ENCODE measurements around the gene IL1F10. TPM values are rescaled to one million over a fixed set of nuclear protein-coding genes. Genes with fewer than 3 reads are reported as not detected.

The IL1F10 gene
- total and polyA plus RNA-seq, 5 donors from 2014 or later: not detected

DNA sequence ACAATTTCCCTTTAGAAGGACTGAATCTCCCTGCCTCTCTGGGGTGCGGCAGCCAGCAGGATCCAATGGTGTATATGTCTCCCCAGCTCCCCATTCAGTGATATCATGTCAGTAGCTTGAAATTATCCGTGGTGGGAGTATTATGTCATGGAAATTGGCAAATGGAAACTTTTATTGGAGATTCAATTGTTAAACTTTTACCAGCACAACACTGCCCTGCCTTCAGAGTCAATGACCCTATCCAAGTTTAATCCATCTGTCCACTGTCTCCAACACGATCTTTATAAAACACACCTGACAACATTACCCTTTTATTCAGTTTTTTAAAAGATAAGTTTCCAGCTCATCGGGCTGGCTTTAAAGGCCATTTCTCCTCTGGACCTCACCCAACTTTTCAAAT is 54.6 kb downstream of the IL1F10 start:
- Mint-ChIP-seq H3K27ac (no peak overlapping the region), H3K36me3 (no peaks in the 10 kb centered on the region), H3K27me3 (peaks cover 4% of the 10 kb centered on the region), H3K4me3 (no peak overlapping the region), H3K9me3 (no peaks in the 10 kb centered on the region), H3K4me1 (peaks cover 0 to 14% (median 9%) of the 10 kb centered on the region in 4 donors)
- Histone ChIP-seq H3K4me3 (ENCODE audit: low read depth, low read length) (no peak overlapping the region), H3K27me3 (ENCODE audit: control insufficient read depth, insufficient read depth, low read length) (no peaks in the 10 kb centered on the region), H3K9me3 (ENCODE audit: control insufficient read depth in 2 of 2, low read length in 2 of 2) (no peaks in the 10 kb centered on the region), H3K36me3 (ENCODE audit: control insufficient read depth, insufficient read depth, low read length) (no peaks in the 10 kb centered on the region), H3K27ac (ENCODE audit: insufficient read depth, low read length, poor library complexity, severe bottlenecking) (no peak overlapping the region), H3K4me1 (ENCODE audit: control insufficient read depth, insufficient read depth, low read length, poor library complexity, severe bottlenecking) (no peaks in the 10 kb centered on the region)
- ATAC-seq (ENCODE audit: low read depth in 2 of 2) (no peak), DNase-seq (no peak)

DNA sequence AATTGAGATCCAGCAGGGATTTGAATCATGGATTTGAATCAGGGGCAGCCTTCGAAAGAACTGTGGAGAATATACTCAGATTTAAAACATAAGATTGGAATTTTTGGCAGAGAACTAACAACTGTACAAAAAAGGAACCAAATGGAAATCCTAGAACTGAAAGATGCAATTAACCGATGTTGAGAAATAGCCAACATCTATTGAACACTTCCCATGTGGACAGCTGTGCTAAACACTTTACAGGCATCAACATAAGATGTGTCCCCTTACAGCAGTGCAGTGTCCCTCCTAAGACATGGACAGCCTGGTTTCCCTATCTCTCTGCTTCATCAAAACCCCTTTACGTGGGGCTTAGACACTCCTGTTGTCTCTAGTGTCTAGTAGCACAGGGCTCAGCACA is 56.0 kb downstream of the IL1F10 start:
- Histone ChIP-seq H3K4me3 (ENCODE audit: low read depth, low read length) (no peak overlapping the region), H3K27ac (ENCODE audit: insufficient read depth, low read length, poor library complexity, severe bottlenecking) (no peak overlapping the region)
- no peak for DNase-seq

DNA sequence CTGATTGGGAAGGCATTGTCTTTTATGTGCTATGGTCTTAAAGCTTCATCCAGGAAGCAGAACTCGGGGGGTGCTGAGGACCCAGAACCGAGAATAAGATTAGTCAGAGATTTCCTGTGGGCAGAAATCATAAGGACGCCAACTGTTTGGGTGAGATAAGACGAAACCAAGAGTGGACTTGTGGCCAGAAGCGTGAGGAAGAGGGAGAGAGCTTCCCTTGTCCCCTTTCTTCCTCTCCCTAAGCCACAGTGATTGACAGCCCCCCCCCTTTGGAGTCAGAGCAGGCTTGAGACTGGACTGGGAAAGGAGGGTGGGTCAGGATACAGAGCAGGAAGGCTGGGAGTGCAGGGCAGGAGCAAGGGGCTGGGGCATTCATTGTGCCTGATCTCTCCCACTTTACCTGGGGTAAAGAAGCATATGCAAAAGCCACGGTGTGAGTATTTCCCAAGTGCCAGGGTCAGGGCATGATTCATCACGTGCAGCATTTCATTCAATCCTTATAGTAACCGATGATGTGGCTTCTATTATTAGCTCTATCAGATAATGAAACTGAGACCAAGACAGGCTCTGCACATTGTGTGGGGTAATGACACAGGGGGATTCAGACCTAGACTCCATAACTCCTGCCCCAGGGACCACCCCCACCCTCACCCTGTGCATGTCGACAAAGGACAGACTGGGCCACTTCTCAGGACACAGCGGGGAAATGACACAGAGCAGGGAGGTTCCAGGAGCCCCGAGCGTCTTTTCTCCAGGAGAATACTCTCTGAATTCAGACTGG is 56.6 kb downstream of the IL1F10 start:
- Mint-ChIP-seq H3K36me3 (no peaks in the 10 kb centered on the region), H3K4me1 (peaks cover 0 to 19% (median 9%) of the 10 kb centered on the region in 4 donors), H3K4me3 (no peak overlapping the region), H3K9me3 (no peaks in the 10 kb centered on the region), H3K27ac (peak overlapping the region in 2 of 3 donors; percentile 18 to 44), H3K27me3 (peaks cover 4% of the 10 kb centered on the region)
- Histone ChIP-seq H3K27ac (ENCODE audit: insufficient read depth, low read length, poor library complexity, severe bottlenecking) (no peak overlapping the region), H3K4me3 (ENCODE audit: low read depth, low read length) (no peak overlapping the region), H3K9me3 (ENCODE audit: control insufficient read depth in 2 of 2, low read length in 2 of 2) (no peaks in the 10 kb centered on the region), H3K4me1 (ENCODE audit: control insufficient read depth, insufficient read depth, low read length, poor library complexity, severe bottlenecking) (no peaks in the 10 kb centered on the region), H3K36me3 (ENCODE audit: control insufficient read depth, insufficient read depth, low read length) (no peaks in the 10 kb centered on the region), H3K27me3 (ENCODE audit: control insufficient read depth, insufficient read depth, low read length) (no peaks in the 10 kb centered on the region)
- DNase-seq (no peak), ATAC-seq (ENCODE audit: low read depth in 2 of 2) (peak in 1 of 2 donors; percentile 10)

More for the DNA sequence above, 56.0 kb downstream of the IL1F10 start:
- Histone ChIP-seq H3K27me3 (ENCODE audit: control insufficient read depth, insufficient read depth, low read length) (no peaks in the 10 kb centered on the region), H3K9me3 (ENCODE audit: control insufficient read depth in 2 of 2, low read length in 2 of 2) (no peaks in the 10 kb centered on the region), H3K36me3 (ENCODE audit: control insufficient read depth, insufficient read depth, low read length) (no peaks in the 10 kb centered on the region), H3K4me1 (ENCODE audit: control insufficient read depth, insufficient read depth, low read length, poor library complexity, severe bottlenecking) (no peaks in the 10 kb centered on the region)
- peaks cover 0 to 19% (median 9%) of the 10 kb centered on the region in 4 donors for H3K4me1 Mint-ChIP-seq
- no peaks in the 10 kb centered on the region for H3K9me3 Mint-ChIP-seq
- no peak for ATAC-seq (ENCODE audit: low read depth in 2 of 2)
- peaks cover 4% of the 10 kb centered on the region for H3K27me3 Mint-ChIP-seq
- peak overlapping the region in 1 of 3 donors; percentile 18 for H3K27ac Mint-ChIP-seq
- no peaks in the 10 kb centered on the region for H3K36me3 Mint-ChIP-seq
- no peak overlapping the region for H3K4me3 Mint-ChIP-seq

Other genes starting within 250 kb of the IL1F10 start
- 1.3 TPM for gene IL1B, start 231.2 kb upstream of the IL1F10 start, total RNA-seq
- gene IL1B, start 231.2 kb upstream of the IL1F10 start, polyA plus RNA-seq: not detected
- gene IL37, start 156.8 kb upstream of the IL1F10 start, total RNA-seq: not detected
- gene IL37, start 156.8 kb upstream of the IL1F10 start, polyA plus RNA-seq: not detected
- gene IL36G, start 90.0 kb upstream of the IL1F10 start, total RNA-seq: not detected
- gene IL36G, start 90.0 kb upstream of the IL1F10 start, polyA plus RNA-seq: not detected
- gene IL36A, start 62.5 kb upstream of the IL1F10 start, total RNA-seq: not detected
- gene IL36A, start 62.5 kb upstream of the IL1F10 start, polyA plus RNA-seq: under 1 TPM in 3 of 4 donors, not detected in 1; 0.38 to 0.42 (median 0.42) TPM
- not detected for gene IL36B, start 15.1 kb upstream of the IL1F10 start, total RNA-seq
- gene IL36B, start 15.1 kb upstream of the IL1F10 start, polyA plus RNA-seq: not detected
- not detected for gene IL36RN, start 8.8 kb upstream of the IL1F10 start, total RNA-seq
- gene IL36RN, start 8.8 kb upstream of the IL1F10 start, polyA plus RNA-seq: not detected
- not detected for gene IL1RN, start 59.6 kb downstream of the IL1F10 start, total RNA-seq
- gene IL1RN, start 59.6 kb downstream of the IL1F10 start, polyA plus RNA-seq: under 1 TPM in 2 of 4 donors, not detected in 2; 0.23 to 0.59 TPM
- gene PSD4, start 106.0 kb downstream of the IL1F10 start, total RNA-seq: 124 TPM
- gene PSD4, start 106.0 kb downstream of the IL1F10 start, polyA plus RNA-seq: 10 to 100 TPM; 18.1 to 26.3 (median 20.7) TPM
- gene PAX8, start 211.0 kb downstream of the IL1F10 start, total RNA-seq: 1.8 TPM
- gene PAX8, start 211.0 kb downstream of the IL1F10 start, polyA plus RNA-seq: under 1 TPM in 3 of 4 donors, not detected in 1; 0.24 to 0.52 (median 0.44) TPM

All from CD4-positive, CD25-positive, alpha-beta regulatory T cell (primary cell).